Sigmoid colon (tissue), 7 donors: Measurements from ENCODE around the gene C18orf63. TPM values are rescaled to one million over a fixed set of nuclear protein-coding genes. Genes with fewer than 3 reads are reported as not detected.

Experiments
- DNase-seq: peaks from one replicate; pipeline ENCODE4 v3.0.0-alpha.2; 2019
- H3K27ac ChIP-seq, 4 donors: fragments of 200-600 bp; sonication (generic); one replicate each; pipeline ENCODE4 v1.5.1; 2016 to 2019; ENCODE audit warnings: mild to moderate bottlenecking in 1 of 4
- H3K27me3 ChIP-seq, 3 donors: fragments of 200-600 bp; sonication (generic); one replicate each; pipeline ENCODE4 v1.5.1; 2019; ENCODE audit warnings: mild to moderate bottlenecking in 1 of 3
- H3K36me3 ChIP-seq, 4 donors: fragments of 200-600 bp; sonication (generic); one replicate each; pipeline ENCODE4 v1.5.1; 2016 to 2019
- H3K4me1 ChIP-seq, 4 donors: fragments of 200-600 bp; sonication (generic); one replicate each; pipeline ENCODE4 v1.5.1; 2017 to 2019
- H3K4me3 ChIP-seq, 4 donors: fragments of 200-600 bp; sonication (generic); one replicate each; pipeline ENCODE4 v1.5.1; 2017 to 2019; ENCODE audit warnings: mild to moderate bottlenecking in 2 of 4, moderate library complexity in 1 of 4
- H3K9me3 ChIP-seq, 4 donors: fragments of 200-600 bp in 3 of 4; sonication (generic) in 3 of 4; one replicate each; pipeline versions ENCODE4 v1.5.1 to v1.6.1; 2013 to 2019
- EP300 ChIP-seq, 4 donors: sonication (generic); formaldehyde crosslinking; IDR thresholded peaks; one replicate each; pipeline ENCODE4 v1.6.1; 2017; ENCODE audit warnings: antibody characterized with exemption in 4 of 4
- POLR2A ChIP-seq, 2 donors: fragments of 450-650 bp; IDR thresholded peaks; one replicate each; pipeline ENCODE4 v1.6.1; 2016; ENCODE audit warnings: antibody characterized with exemption in 2 of 2, mild to moderate bottlenecking in 2 of 2, moderate library complexity in 2 of 2
- POLR2AphosphoS5 ChIP-seq, 4 donors: sonication (generic); formaldehyde crosslinking; IDR thresholded peaks; one replicate each; pipeline ENCODE4 v1.6.1; 2017; ENCODE audit warnings: antibody characterized with exemption in 4 of 4
- WGBS, 2 donors: extraction: QIAGEN DNeasy Blood & Tissue Kit; methylation state at CpG; one replicate each; pipeline ENCODE4 v1.1.7; 2013; 5-methylcytosine and 5-hydroxymethylcytosine counted together
- intact Hi-C: fragments of 100-400 bp; cut with DNase I; formaldehyde crosslinking; loops from one replicate; pipeline ENCODE4 v1.15.1; 2023
- polyA plus RNA-seq, 3 donors: library from polyadenylated mRNA; stranded (reverse); fragments of 200-250 nt; gene quantifications; one replicate each; pipeline ENCODE4 v1.2.3, GENCODE V29; 2013
- total RNA-seq, 4 donors: library from RNA; depleted of rRNA; stranded (reverse); fragments of >200 nt; gene quantifications; one replicate each; pipeline ENCODE4 v1.1.0, GENCODE V29; 2016
- TF ChIP-seq, protein P1 (sequence below), 4 experiments: fragments of 450-650 bp in 3 of 4; fragments of 200-600 bp in 1 of 4; IDR thresholded peaks; one replicate each; pipeline ENCODE4 v1.5.1; 2016 to 2019; ENCODE audit warnings: antibody characterized with exemption in 4 of 4, mild to moderate bottlenecking in 3 of 4, moderate library complexity in 2 of 4
- donor health status: healthy with polysubstance abuse.
- donor health status: Bipolar disorder and iron deficiency.
- donor health status: healthy.

Gene C18orf63
- total and polyA plus RNA-seq, 7 donors: not detected

DNA sequence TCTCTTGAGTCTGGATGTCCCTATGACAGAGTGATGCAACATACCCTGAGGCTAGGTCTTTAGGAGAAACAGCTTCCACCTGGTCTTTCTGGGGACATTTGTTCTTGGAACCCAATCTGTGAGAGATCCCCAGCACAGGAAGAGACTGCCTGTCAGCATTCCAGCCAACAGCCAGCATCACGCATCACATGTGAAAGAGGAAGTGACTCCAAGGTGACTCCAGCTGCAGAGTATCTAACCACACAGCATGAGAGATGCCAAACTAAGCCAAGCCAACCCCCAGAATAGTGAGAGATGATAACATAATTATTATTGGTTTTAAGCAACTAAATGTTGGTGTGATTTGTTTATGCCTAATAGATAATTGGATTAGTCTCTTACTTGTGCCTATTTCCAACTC lies 35.7 kb downstream of the C18orf63 start:
- WGBS, 2 donors: 35 to 62% methylated on average over 1 of the region's 1 CpG
- DNase-seq: no peak
- no peaks in the 10 kb centered on the region for H3K36me3 ChIP-seq
- H3K27ac ChIP-seq: no peak overlapping the region
- no peaks in the 10 kb centered on the region for H3K27me3 ChIP-seq
- H3K4me1 ChIP-seq: no peaks in the 10 kb centered on the region
- intact Hi-C loops: loop anchor here (5.0 kb wide), 1 partner anchor 126 kb away; no protein-coding TSS in a partner anchor
- TF ChIP-seq POLR2AphosphoS5 (IDR thresholded peaks at IDR 0.05): no peak
- no peaks in the 10 kb centered on the region for H3K9me3 ChIP-seq
- no peak overlapping the region for H3K4me3 ChIP-seq

DNA sequence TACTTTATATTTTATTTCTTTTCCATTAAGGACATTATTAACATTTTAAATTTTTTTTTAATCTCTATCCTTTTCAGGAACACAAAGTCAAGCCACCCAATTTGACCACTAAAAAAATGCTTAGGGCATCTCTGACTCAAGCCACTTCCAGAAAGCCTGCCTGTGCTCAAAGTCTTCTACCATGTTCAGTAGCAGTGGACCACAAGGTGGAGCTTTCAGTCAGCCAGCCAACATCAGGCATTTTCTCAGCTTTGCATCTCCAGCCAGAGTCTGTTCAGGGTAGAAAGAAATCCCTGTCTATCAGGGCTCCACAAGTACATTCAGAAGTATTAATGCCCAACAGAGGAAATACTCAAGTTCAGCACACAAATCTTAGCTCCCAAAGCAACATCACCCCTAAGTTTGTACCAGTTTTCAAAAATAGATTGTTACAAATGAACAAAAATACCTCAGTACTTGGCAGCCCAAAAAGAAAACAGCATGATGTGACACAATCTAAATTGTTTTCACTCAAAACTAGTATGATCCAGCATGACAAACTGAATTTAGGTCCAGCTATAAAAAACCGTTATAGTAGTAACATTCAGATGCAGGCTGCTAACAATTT lies 37.6 kb downstream of the C18orf63 start:
- Histone ChIP-seq H3K27ac (no peak overlapping the region), H3K27me3 (no peaks in the 10 kb centered on the region), H3K4me1 (no peaks in the 10 kb centered on the region), H3K9me3 (no peaks in the 10 kb centered on the region), H3K4me3 (no peak overlapping the region), H3K36me3 (no peaks in the 10 kb centered on the region)
- 78 to 82% methylated on average over 1 of the region's 1 CpG for WGBS, 2 donors
- TF ChIP-seq POLR2A (IDR thresholded peaks at IDR 0.05) (no peak), EP300 (IDR thresholded peaks at IDR 0.05) (no peak)
- TF ChIP-seq, protein P1, sequence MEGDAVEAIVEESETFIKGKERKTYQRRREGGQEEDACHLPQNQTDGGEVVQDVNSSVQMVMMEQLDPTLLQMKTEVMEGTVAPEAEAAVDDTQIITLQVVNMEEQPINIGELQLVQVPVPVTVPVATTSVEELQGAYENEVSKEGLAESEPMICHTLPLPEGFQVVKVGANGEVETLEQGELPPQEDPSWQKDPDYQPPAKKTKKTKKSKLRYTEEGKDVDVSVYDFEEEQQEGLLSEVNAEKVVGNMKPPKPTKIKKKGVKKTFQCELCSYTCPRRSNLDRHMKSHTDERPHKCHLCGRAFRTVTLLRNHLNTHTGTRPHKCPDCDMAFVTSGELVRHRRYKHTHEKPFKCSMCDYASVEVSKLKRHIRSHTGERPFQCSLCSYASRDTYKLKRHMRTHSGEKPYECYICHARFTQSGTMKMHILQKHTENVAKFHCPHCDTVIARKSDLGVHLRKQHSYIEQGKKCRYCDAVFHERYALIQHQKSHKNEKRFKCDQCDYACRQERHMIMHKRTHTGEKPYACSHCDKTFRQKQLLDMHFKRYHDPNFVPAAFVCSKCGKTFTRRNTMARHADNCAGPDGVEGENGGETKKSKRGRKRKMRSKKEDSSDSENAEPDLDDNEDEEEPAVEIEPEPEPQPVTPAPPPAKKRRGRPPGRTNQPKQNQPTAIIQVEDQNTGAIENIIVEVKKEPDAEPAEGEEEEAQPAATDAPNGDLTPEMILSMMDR (IDR thresholded peaks at IDR 0.05): peak; percentile 65 to 77 (median 73)
- intact Hi-C loops: loop anchor here (1.0 to 5.0 kb wide), 2 partner anchors 124 to 143 kb away; partner anchors contain the start of gene CNDP2
- peak; percentile 78 for DNase-seq

DNA sequence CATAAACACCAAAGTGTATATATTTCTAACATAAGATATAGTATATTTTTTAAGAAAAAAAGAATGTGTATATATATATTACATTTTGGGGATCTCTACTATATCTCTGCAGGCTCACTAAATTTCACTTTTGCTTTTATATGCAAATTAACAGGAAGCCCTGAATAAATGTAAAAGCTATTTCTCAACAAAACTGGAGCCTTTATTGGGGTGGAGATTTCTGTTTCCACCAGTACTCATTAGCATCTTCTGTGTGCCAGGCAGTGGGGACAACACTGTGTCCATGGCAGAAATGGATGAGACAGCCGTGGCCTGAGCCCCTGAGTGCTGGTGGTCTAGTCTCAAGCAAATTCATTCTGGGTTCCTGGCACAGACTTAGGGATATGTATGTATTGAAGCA lies 41.3 kb downstream of the C18orf63 start:
- WGBS, 2 donors: 76 to 88% methylated on average over 1 of the region's 1 CpG

DNA sequence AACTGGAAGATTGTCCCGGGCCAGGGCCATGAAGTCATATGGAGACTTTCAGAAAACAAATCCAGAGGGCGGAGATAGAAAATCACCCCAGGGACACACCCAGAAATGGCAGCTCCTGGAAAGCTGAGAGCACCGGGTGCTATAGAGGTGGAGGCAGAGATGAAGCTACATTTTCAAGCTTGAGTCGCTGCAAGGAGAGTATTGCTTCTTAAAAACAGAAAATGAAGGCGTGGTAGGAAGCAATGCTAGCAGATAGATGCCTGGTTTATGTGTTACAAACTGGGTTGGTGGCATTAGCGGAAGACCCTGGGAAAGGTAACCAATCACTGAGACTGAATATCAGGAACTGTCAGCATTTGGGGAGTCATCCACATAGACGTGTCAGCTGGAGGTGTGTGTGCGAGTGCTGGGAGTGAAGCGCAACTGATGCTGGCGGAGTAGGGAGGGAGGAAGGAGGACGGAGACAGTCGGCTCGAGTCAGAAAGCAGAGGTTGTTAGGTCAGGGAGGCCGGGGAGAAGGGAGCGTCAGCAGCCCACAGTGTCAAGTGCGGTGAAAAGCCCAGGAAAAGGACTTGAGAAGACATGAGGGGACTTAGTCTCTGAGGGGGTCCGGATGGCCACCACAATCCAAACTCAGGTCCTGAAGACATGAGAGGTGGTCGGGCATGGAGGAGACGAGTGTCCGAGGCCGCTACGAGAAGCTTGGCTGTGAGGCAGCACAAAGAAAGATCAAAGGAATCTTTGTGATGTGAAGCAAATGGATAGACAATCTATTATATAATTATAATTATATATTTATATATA lies 45.4 kb downstream of the C18orf63 start:
- DNase-seq: no peak
- Histone ChIP-seq H3K27ac (no peak overlapping the region), H3K27me3 (no peaks in the 10 kb centered on the region), H3K36me3 (no peaks in the 10 kb centered on the region), H3K4me3 (no peak overlapping the region), H3K4me1 (no peaks in the 10 kb centered on the region), H3K9me3 (no peaks in the 10 kb centered on the region)
- intact Hi-C loops: no loop called here
- WGBS, 2 donors: 88 to 95% methylated on average over 22 of the region's 22 CpGs
- TF ChIP-seq, protein P1 (IDR thresholded peaks at IDR 0.05): no peak
- TF ChIP-seq POLR2A (IDR thresholded peaks at IDR 0.05): no peak
- no peak for TF ChIP-seq EP300 (IDR thresholded peaks at IDR 0.05)
- no peak for TF ChIP-seq POLR2AphosphoS5 (IDR thresholded peaks at IDR 0.05)

More for the DNA sequence above, 41.3 kb downstream of the C18orf63 start:
- H3K4me3 ChIP-seq: no peak overlapping the region
- intact Hi-C loops: no loop called here
- no peaks in the 10 kb centered on the region for H3K36me3 ChIP-seq
- no peak for DNase-seq
- no peak overlapping the region for H3K27ac ChIP-seq
- H3K27me3 ChIP-seq: no peaks in the 10 kb centered on the region
- H3K4me1 ChIP-seq: no peaks in the 10 kb centered on the region
- TF ChIP-seq POLR2AphosphoS5 (IDR thresholded peaks at IDR 0.05): no peak
- TF ChIP-seq, protein P1 (IDR thresholded peaks at IDR 0.05): no peak
- TF ChIP-seq POLR2A (IDR thresholded peaks at IDR 0.05): no peak
- TF ChIP-seq EP300 (IDR thresholded peaks at IDR 0.05): no peak
- no peaks in the 10 kb centered on the region for H3K9me3 ChIP-seq

DNA sequence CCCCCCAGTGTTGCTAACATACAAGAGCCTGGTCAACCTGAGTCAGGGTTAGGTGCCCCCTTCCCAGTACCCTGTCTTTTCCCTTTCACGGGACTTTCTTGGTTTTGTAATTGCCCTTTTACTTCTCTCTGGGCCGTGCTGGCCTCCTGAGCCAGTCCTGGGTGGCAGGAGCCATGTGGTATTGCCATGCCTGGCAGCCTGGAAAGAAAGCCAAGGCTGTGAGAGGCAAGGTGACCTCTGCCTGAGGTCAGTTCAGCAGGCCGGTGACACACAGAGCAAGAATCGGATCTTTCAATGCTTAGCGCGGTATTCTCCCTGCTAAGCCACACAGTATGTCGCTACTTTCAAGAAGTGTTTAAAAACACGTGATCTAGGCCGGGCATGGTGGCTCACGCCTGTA lies 52.3 kb downstream of the C18orf63 start:
- WGBS, 2 donors: 95 to 96% methylated on average over 10 of the region's 10 CpGs
- TF ChIP-seq, protein P1 (IDR thresholded peaks at IDR 0.05): no peak
- TF ChIP-seq POLR2A (IDR thresholded peaks at IDR 0.05) (no peak), EP300 (IDR thresholded peaks at IDR 0.05) (no peak), POLR2AphosphoS5 (IDR thresholded peaks at IDR 0.05) (no peak)
- no peak for DNase-seq
- Histone ChIP-seq H3K4me3 (no peak overlapping the region), H3K4me1 (no peaks in the 10 kb centered on the region), H3K36me3 (no peaks in the 10 kb centered on the region), H3K27me3 (no peaks in the 10 kb centered on the region), H3K9me3 (no peaks in the 10 kb centered on the region), H3K27ac (no peak overlapping the region)
- intact Hi-C loops: no loop called here
